Dermis microvascular lymphatic vessel endothelial cell (primary cell): ENCODE results near the gene TAX1BP1. TPM values are rescaled to one million over a fixed set of nuclear protein-coding genes. Genes with fewer than 3 reads are reported as not detected.
A peak's percentile ranks its signal among the peaks of the same experiment; 100 is the strongest.

Experiments
- DNase-seq, 2 donors: peaks; one replicate each; pipeline versions ENCODE4 v3.0.0 to v3.0.0-alpha.2; 2010; ENCODE audit warnings: low read depth in 2 of 2
- total RNA-seq: library from RNA; depleted of rRNA; stranded (reverse); fragments of >200 nt; gene quantifications from 2 replicates; pipeline ENCODE4 v1.2.1, GENCODE V29; 2014

Gene TAX1BP1
- total RNA-seq, 1 donor from 2014 or later = 53.0 TPM

DNA sequence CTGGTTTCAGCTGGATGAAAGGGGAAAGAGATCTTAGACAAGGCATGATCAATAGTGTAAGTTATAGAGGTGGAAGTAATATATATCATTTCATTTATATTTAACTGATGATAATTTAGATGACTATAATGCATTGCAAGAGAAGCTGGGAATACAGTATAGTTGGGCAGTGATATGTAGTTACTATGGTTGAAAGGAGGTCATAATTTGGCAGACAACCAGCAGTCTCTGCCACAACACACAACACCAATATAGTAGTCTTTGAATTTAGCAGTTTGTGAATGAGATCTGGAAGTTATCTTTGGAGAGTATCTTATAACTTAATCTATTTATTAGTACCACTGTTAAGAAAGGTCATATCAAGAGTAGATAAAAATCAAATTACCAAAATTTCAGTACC, 39.9 kb downstream of the TAX1BP1 start:
- DNase-seq = no peak

GRCh38 chr7:27781188-27781587, 41.2 kb downstream of the TAX1BP1 start:
- DNase-seq = no peak

- DNase-seq = peak in 1 of 2 donors; percentile 10
Measured at GRCh38 chr7:27782849-27783248, 42.9 kb downstream of the TAX1BP1 start.

GRCh38 chr7:27784399-27785053, 44.6 kb downstream of the TAX1BP1 start:
- peak; percentile 20 to 62 for DNase-seq

- DNase-seq = no peak
Measured at GRCh38 chr7:27788437-27788836, 48.5 kb downstream of the TAX1BP1 start.

DNA sequence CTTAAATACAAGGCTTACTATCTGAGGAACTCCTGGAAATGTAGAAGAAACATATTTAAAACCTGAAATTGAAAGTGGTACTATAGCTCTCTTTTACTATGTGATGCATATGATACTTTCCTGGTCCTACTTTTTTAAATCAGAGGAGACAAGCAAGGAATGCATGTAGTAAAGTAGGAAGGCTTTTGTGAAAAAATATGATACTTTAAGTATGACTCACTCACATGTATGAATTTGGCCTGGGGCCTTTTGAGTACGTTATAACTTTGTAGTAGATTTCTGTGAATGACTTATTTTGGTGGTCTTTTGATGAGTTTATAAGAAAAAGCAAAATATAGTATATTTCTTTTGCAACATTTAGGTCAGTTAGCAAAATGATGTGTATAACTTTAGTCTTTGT, 53.8 kb downstream of the TAX1BP1 start:
- no peak for DNase-seq

DNA sequence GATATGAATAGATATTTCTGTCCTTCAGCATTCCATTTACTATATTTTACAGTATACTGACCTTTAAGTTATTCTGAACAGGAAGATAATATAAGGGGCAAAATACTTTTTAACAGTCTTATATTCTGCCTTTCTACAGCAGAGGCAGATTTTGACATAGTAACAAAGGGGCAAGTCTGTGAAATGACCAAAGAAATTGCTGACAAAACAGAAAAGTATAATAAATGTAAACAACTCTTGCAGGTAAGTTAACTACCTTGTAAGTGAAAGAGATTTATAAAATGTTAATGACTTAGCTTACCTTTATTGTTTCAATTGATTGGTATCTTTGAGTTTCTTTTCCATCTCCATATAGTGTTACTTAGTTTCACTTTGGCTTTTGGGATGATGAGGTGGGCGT, 56.0 kb downstream of the TAX1BP1 start:
- DNase-seq = no peak

GRCh38 chr7:27799212-27799611, 59.2 kb downstream of the TAX1BP1 start:
- DNase-seq = no peak

GRCh38 chr7:27802999-27803398, 63.0 kb downstream of the TAX1BP1 start:
- DNase-seq = no peak

- DNase-seq = no peak
Measured at GRCh38 chr7:27804139-27804538, 64.2 kb downstream of the TAX1BP1 start.

DNA sequence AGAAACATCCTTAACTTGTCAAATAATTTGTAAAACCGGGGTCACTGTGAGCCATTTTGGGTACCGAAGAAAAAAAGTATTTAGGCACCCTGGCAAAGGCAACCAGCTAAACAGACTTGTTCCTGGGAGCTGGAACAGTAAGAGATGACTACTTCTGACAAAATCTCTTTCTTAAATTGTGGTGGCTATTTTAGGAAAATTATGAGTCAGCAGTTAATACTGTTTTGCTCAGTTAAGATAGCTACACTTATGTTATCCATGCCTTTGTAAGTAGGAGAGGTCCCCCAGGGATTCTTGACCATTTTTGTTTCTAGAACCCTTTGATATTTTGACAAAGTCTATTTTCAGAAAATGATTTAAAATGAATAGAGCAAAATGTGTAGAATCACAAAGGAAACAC, 68.7 kb downstream of the TAX1BP1 start:
- DNase-seq = no peak

DNA sequence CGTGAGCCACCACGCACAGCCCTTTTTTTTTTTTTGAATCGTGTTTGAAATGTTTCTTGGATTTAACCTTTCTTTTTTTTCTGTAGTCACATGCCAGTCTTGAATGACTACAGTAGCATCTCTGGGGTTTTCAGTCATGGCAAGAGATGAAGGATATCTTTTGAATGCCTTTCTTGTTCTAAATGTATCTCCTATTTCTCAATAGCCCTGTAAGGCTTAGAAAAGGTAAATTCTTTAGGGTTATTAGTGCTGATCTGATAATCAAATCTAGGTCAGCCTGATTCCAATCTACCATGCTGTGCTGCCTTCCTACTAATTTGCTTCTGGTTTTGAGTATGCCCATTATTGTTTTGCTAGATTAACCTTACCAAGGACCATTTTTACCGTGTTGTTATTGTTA, 70.2 kb downstream of the TAX1BP1 start:
- DNase-seq = no peak

DNA sequence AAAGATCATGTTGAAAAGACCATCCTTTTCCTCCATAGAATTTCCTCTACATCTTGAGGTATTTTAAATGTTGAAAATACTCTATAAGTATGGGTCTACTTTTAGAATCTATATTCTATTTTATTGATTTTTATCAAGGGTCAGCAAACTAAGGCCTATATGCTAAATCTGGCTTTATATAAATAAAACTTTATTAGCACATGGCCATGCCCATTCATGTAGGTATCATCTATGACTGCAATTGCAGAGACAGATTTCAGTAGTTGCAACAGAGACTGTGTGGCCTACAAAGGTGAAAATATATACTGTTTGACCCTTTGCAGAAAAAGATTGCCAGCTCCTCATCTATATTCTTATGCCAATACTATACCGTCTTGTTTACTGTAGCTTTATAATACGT, 72.7 kb downstream of the TAX1BP1 start:
- DNase-seq = no peak

GRCh38 chr7:27822245-27822644, 82.3 kb downstream of the TAX1BP1 start:
- DNase-seq = no peak

DNA sequence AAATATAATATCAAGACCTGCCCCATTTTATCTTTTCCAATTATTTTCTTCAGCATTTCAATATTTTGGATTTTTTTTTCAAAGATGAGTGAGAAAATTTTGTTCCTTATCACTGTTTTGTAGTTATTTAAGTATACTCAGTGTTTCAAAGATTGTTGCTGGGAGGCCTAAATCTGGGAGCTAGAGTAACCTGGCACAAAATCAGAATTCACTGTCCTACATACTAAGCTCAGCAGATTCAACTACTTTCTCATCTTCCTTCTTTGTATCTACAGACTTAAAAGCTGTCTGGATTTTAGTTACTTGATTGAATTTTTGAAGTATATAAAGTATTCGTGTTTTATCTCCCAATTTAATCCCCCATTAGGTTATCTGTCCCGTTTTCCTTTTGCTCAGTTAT, 85.9 kb downstream of the TAX1BP1 start:
- DNase-seq = no peak

GRCh38 chr7:27826357-27826756, 86.4 kb downstream of the TAX1BP1 start:
- no peak for DNase-seq

GRCh38 chr7:27834179-27834921, 94.4 kb downstream of the TAX1BP1 start:
- DNase-seq = no peak

DNA sequence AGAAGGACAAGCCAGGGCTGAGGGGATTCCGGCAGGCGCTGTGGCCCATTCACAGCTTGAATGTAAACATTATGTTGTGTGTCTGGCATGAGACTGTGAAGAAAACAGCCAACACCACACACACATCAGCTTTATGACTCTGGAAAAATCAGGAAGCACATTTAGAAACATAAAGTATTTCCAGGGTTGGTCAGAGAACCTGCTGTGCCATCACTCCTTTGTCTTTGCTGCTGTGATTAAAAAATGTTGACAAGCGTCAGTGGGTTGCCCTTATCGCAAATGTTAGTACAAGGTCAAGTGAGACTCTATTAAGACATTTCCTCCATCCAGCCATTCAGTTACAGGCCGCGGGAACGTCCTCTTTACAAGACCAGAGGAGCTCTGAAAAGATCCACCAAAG, 95.4 kb downstream of the TAX1BP1 start:
- peak; percentile 14 to 69 for DNase-seq

GRCh38 chr7:27836536-27836935, 96.6 kb downstream of the TAX1BP1 start:
- DNase-seq = no peak

DNA sequence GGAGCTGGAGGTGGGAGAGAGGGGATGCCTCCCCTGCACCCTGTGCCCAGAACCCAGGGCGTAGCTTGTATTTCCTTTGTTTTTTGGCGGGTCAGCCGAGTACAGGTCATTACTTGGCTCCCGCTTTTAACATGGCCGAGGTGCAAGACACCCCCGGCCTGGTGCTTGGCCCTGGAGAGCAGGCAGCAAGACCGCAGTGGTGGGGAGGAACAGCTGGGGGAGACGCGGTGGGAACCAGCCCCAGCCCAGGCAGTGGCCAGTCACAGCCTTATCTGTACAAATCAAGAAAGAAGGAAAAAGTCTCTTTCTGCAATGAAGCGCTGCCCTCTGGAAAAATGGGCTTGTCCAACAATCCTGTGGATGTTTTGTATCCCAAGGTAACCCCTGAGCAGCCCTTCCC, 99.1 kb downstream of the TAX1BP1 start:
- DNase-seq = no peak

- DNase-seq = no peak
Measured at GRCh38 chr7:27840313-27840712, 100.4 kb downstream of the TAX1BP1 start.

GRCh38 chr7:27840760-27841364, 100.9 kb downstream of the TAX1BP1 start:
- DNase-seq = no peak
